Measurements from ENCODE around the gene BCL2L15.

BCL2L15 gene

DNA sequence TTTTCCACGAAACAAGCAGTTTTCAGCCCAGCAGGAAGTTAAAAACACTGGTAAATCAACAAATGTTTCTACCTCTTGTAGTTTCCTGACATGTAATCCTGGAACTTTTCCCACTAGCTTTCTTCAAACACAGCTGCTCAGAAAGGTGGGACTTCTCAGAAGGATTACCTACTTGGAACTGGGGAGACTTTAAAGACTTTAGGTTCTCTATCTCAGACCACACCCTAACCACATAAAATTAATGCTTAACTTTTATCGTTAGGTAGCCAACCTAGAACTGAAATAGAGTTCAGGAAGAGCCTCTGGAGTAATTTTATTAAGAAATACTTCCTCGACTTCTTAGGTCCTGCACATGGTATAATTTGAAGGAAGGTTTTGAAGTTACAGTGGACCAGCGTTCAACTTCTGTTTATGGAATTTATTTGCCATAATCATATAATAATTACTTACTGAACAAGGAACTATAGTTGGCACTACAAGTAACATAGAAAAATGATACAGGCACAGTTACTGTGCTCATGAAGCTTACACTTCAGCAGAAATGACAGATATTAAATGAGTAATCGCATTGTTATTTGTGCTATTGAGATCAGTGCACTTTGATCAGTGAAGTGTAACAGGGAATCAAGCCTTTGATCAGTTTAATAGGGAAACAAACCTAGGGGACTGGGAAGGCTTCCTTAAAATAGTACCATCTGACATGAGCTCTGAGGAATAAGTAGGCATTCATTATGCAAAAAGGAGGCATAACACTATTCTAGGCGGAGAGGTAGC is at the start of gene BCL2L15:
TSS of gene BCL2L15 (minus strand) at position 180 of the 774 bp plus-strand sequence. CDS start 206 bp downstream, outside the sequence.
- DNase-seq (ENCODE audit: low read depth in 2 of 2) = no peak

DNA sequence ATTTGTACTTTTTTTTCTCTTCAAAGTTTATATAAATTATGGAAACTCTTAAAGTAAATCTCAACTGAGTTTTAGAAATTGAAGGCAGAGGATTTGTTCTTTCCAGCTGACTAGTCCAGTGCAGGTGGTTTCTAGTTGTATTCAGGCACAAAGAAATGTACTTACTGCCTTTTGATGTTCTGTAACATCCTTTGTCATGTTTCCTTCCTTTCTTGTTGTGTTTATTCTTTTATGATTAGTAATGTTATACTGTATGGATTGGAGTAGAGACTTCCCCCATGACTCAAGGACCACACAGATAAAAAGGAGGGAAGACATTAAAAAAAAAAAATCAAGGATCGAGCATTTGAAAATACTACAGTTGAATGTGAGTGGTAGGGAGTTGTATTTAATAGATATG is 49.8 kb upstream of the BCL2L15 start:
- no peak for DNase-seq (ENCODE audit: low read depth in 2 of 2)

DNA sequence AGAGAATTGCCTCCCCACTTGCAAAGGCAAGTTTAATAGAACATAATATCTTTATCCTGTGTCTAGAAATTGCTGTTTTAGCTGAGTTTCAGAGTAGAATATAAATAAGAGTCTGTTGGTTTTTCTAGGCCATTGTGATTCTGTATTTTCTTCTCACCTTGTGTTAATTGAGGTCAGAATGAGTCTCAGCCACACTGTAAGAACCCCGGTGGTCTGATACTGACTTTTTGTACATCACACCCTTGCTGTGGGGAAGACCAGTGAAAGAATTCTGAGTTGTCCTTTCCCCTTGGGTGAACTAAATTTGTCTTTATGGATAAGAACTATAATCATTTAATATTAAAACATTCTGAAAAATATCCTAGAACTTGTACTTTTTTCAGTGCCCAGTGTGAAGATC is 48.6 kb upstream of the BCL2L15 start:
- DNase-seq (ENCODE audit: low read depth in 2 of 2) = no peak

DNA sequence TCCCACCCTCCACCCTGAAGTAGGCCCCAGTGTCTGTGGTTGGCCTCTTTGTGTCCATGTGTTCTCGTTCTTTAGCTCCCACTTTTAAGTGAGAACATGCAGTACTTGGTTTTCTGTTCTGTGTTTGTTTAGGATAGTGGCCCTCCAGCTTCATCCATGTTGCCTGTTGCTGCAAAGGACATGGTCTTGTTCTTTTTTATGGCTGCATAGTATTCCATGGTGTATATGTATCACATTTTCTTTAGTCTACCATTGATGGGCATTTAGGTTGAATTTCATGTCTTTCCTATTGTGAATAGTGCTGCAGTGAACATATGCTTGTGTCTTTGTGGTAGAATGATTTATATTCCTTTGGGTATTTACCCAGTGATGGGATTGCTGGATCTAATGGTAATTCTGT is 47.8 kb upstream of the BCL2L15 start:
- DNase-seq (ENCODE audit: low read depth in 2 of 2) = no peak

DNA sequence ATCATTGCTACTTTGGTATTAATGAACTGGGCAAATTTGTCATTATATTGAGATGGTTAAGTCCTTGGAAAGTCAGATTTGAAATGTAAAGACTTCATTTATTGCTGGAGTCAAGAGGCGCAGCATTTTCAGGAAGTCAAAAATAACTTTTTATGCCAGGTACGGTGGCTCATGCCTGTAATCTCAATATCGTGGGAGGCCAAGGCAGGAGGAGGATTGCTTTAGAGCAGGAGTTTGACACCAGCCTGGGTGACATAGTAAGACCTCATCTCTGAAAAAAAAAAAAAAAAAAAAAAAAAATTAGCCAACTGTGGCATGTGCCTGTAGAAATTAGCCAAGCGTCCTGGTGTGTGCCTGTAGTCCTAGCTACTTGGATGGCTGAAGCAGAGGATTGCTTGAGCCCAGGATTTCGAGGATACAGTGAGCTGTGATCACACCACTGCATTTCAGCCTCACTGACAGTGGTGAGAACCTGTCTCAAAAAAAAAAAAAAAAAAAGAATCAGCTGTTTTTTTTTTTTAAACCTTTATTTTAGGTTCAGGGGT is 47.2 kb upstream of the BCL2L15 start:
- no peak for DNase-seq (ENCODE audit: low read depth in 2 of 2)

DNA sequence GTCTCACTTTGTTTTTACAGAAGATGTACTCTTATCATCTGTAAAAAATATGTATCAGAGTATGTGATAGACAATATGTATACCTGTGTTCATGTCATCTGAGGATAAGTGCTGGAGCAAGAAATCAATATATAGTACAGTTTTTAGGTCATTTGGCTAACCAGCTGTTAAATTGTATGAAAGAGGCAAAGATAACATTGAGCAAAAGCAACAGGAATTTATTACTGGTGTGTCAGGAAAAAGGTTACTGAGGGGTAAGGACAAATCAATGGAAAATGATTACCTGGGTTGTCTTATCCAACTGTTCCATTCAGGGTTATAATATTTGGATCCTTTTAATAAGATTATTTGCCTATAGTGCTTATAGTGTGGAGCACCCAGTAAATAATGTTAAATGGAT is 46.6 kb upstream of the BCL2L15 start:
- no peak for DNase-seq (ENCODE audit: low read depth in 2 of 2)

DNA sequence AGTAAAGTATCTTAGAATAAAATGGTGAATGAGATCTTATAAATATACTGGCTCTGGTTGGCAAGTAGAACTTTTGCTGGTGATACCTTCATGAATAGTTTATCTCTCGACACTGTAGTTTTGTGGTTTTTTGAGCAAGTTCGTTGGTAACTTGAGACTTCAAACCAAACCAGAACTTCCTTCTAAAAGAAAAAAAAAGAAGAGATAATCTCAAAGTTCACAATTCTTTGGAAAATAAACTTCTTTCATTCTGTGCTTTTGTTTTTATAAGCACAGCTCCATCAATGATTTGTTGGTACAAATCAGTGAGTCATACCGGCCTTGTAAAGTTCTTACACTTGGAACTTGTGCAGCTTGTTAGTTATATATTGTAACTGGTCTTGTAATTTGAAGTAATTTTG is 44.1 kb upstream of the BCL2L15 start:
- no peak for DNase-seq (ENCODE audit: low read depth in 2 of 2)

DNA sequence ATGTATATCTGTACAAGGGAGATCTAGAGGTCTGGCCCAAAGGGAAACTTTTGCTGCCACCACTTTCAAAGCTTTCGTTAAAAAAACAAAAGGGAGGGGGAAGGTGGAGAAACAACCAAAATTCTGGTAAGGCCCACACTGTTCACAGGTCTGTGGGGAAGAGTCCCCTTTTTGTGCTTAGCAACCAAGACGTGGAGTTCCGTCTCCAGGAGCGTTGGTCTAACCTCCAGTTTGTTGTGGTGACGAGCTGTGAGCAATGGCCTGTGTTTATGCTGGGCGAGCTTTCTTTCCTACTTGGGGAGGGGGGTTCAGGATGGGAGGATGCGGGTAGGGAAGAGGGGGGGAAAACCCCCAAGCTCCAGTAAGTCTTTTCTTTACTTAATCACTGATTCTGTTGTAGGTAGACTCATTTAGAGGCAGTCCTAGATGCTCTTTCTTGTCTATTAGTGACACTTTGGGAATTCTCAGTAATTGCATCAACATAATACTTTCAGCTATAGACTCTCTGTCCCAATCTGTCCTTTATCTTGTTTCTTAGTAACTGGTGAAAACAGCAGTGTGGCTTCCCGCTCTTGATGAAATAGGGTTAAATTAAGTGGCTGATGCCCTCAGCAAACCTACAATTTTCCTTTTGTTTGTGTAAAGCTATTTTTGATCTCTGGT is 43.2 kb upstream of the BCL2L15 start:
- peak; percentile 42 to 46 for DNase-seq (ENCODE audit: low read depth in 2 of 2)

DNA sequence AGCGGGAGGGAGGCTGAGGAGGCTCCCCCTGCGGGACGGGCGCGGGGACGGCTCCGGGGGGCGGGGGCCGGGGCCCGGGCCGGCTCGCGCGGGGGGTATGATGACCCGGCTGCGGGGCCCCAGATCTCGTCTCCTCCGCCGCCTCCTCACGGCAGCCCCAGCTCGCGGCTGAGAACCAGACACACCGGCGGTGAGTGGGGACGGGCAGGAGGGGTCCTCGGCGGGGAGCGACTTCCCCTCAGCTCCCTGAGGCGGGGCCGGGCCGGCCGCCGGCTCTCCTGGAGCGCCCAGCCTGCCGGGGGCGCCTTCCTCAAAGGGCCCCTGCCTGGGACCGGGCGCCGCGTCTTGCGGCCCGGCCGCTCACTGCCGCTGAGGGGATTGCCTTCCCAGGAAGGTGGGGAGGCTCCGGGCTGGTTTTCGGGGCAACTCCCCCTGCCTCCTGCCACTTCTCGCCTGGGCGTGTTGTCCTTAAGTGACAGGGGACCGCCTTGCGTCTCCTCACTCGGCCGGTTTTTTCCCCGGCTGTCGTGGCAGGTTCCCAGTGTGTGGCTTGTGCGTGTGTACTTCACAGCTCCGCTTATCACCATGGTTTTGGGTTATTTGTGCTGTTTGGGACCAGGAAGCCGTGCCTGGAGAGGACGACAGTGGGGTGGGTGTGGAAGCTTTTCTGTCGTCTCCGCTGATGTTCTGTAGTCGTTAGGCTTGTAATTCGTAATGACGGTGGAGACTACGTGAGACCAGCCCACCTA is 42.5 kb upstream of the BCL2L15 start:
- DNase-seq (ENCODE audit: low read depth in 2 of 2) = peak; percentile 36 to 39

DNA sequence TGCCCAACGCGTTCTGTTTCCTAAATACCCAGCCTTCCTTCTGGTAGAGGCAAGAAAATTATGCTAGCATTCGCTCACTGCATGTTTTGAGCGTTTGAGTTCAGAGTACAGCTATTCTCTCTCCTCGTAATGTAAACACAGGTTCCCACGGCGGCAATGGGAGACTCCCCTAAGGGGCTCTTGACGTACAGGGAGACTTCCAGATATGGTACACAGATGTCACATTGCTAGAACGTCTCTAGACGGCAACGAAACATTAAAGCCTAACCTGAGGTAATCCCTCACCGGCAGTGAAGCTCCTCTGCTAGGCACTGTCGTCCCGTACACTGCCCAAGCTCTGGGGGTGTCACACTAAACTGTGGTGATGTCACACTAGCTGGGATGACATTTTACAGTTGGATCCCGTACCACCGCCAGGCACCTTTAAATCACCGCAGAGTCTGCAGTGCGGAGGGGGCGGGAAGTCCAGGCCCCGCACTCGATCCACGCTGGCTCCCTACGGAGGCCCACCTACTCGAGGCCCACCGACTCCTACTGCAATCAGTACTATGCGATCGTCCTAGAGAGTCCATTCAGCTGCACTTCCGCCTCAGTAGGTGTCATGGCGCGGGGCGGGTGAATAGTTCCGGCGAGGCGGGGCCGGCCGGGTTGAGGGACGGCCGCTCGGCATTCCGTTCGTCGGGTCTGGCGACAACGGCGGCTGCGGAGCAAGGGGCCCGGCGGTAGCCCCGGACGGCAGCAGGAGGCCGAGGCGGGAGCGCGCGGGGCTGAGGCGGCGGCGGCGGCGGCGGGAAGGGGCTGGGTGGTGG is 41.8 kb upstream of the BCL2L15 start, which contains the start of gene HIPK1:
TSS of gene HIPK1 (plus strand) at position 384 of the 809 bp plus-strand sequence.
- DNase-seq (ENCODE audit: low read depth in 2 of 2) = peak; percentile 82 to 87

DNA sequence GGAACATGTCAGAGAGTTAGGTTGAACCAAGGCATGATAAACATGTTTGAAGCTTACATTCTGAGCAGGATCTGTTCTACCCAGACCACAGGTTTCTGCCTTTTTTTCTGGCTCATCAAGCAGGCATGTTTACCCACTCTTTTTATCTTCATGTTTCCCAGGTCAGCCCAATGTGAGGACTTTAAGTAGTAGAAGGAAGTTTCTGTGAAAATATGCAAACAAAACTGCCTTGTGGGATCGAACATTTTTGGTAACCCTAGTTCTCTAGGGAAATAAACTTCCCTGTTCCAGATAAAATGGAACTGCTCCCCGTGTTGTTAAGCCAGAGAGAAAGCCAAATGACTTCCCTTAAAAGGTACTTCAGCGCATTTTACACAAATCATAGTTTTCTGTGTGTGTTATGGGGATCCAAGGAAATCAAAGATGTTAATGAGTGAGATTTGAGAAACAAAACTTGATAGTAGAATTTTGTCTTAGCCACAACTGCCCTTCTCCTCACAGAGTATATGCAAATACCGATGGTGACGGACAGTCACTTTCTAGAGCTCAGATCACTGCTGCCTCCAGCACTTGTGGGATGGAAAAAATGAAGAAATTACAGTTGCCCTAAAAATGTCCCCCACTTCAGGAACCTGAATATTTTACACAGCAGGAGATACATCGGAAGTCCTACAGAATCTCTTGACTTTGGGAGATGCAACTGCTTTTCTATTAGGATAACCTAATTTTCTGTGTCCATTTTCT is 41.0 kb upstream of the BCL2L15 start:
- DNase-seq (ENCODE audit: low read depth in 2 of 2) = no peak

DNA sequence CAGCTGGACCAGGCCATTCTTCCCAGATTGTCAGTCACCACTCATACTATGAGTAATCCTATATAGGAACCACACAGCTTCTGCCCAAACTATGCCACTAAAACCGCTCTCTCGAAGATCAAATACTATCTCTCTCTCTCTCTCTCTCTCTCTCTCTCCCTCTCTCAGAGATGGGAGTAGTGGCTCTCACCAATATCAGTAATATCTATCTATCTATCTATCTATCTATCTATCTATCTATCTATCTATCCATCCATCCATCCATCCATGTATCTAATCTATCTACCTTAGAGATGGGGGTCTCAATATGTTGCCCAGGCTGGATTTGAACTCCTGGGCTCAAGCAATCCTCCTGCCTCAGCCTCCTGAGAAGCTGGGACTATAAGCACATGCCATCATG is 37.1 kb upstream of the BCL2L15 start:
- no peak for DNase-seq (ENCODE audit: low read depth in 2 of 2)

DNA sequence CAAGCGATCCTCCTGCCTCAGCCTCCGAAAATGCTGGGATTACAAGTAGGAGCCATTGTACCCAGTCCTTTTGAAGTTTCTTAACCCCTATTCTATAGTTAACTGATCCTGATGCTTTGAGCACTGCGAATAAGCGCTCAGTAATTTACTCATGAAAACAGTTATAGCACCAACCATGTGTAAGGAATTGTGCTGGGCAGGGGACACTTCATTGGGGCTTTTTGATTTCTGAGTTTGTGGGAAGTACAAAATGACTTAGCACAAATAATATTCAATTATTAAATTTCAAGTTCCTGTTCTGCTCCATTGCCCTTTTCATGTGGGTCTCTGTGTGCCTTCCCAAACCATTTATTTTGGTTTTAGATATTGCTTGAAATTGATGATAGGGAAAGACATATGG is 35.6 kb upstream of the BCL2L15 start:
- no peak for DNase-seq (ENCODE audit: low read depth in 2 of 2)

DNA sequence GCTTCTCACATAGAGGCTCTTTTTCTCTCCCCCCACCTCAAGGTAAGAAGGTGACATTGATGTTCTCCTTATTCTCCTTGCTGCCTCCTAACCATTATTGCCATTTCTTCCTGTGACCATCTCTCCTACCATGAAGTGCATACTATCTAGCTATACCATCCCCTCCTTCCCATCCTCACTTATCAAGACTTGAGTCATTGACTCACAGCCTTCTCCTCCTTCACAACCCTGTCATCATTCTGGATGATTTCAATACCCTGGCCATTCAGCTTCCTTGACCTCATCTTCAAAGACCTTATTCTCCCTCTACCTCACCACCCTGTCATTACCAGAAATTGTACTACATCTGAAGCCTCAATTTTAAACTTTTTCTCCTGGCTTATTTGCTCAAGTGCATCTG is 30.9 kb upstream of the BCL2L15 start:
- DNase-seq (ENCODE audit: low read depth in 2 of 2) = no peak

DNA sequence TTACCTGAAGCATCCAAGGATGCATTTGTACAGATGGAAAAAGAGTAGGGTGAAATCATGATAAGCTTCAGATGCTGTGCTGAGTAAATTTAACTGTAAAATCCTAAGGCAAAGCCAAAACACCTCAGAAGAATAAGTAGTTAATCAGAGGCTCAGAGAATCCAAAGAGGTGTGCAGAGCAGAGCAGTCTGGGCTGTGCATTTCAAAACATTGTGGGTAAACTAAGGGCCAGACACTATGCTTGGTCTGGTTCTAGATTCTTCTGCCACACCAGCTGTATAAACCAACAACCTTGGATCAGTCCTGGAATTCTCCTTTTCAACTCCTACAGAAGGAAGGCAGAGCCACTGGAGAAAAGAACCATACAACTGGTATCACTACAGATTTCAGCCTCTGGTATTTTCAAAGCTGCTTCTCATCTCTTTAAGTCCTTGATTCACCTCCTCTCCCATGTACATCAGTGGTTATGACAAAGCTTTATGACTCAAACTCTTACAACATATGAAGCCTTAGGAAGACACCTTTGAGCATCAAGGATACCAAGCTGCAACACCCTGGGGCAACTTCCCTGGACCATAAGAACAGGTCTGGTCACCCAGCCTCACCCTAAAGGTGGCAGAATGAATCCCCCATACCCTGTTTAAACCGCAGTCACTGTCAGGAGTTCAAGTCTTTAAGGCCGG is 30.2 kb upstream of the BCL2L15 start:
- no peak for DNase-seq (ENCODE audit: low read depth in 2 of 2)

DNA sequence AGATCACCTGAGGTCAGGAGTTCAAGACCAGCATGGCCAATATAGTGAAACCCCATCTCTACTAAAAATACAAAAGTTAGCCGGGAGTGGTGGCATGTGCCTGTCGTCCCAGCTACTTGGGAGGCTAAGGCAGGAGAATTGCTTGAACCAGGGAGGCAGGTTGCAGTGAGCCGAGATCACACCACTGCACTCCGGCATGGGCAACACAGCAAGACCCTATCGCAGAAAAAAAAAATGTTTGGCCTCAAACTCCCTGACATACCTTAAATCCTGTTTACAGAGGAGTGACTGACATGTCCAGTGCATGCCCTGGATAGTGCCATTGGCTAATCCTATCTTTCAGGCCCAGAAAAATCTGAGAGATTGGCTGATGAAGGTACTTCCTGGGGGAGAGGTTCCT is 29.6 kb upstream of the BCL2L15 start:
- DNase-seq (ENCODE audit: low read depth in 2 of 2) = no peak

DNA sequence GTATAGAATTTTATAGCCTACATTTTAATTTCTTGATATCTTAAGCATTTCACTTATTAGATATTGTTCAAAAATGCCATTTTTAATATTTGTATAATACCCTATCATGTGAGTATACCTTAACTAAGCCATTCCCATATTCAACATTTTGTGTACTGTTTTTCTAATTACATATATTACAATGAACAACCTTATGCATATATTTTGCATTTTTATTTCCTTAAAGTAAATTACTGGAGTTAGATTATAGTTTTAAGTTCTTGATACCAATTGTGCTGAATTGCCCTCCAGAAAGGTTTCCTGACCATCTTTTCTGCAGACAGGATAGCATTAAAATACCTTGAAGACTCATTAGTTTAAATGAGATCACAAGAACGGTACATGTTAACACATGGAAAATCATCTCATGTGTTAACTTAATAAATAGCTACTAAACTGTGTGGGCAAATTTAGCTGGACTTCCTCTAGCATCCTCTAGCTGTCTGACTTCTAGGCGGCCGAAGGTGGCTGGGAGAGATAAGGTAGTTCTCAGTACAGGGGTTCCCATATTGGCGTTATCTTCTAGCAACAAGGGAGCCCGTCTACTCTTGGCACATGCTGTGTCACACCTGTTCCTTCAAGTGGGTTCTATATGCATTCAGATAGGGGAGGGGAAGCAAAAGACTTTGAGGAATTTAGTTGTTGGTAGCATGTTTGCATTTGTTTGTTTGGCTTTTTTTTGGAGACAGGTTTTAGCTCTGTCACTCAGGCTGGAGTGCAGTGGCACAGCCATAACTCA is 26.7 kb upstream of the BCL2L15 start:
- no peak for DNase-seq (ENCODE audit: low read depth in 2 of 2)

DNA sequence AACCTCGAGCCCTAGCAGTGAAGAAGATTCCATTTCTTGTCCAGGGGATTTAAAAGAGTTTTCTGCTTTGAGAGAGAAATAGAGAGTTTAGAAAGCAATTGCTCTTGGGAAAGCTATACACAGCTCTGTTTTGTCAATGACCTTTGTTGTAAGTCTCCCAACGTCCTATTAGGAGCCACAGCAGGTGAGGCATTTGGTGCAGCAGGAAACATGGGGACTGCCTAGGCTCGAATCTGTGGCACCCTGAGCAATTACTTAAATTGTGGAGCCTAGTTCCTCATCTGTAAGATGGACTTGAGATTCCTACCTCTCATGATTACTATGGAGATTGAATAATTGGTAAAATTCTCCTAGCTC is 25.9 kb upstream of the BCL2L15 start:
- DNase-seq (ENCODE audit: low read depth in 2 of 2) = no peak

DNA sequence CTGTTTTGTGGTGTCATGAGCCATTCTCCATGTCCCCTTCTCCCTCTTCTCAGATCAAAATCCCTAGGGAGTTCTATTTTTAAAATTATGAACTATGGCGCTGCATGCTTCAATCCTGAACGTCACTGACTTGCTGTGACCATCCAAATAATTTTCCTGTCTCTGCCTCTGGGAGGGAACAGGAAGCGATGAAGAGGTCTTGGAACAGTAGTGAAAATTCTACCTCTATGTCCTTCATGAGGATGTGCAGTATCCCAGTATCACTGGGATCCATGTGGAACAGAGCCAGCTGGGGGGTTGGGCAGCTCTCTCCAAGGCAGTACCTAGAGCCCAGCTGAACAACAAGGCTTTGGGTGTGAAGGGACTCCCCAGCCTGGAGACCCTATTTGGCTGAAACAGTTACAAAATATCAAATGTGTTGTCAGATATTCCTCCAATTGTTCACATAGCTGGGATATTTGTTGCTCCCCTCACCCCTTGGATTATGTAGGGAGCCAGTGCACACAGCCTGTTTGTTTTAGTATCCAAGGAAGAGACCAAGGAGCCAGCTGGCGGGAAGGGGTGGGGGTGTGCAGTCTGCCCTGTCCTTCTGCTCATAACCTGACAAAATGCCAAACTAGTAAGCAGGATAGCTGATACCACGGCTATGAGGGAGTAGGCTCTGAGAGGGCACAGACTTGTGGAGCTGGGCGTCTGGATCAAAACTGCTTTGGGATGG is 25.4 kb upstream of the BCL2L15 start:
- DNase-seq (ENCODE audit: low read depth in 2 of 2) = no peak

All from stimulated activated CD8-positive, alpha-beta memory T cell treated with anti-CD3 and anti-CD28 coated beads, Interleukin-7, amount 100 ng/mL, for 1 hour (primary cell).